ENCODE measurements around the gene TNFSF8.

DNA sequence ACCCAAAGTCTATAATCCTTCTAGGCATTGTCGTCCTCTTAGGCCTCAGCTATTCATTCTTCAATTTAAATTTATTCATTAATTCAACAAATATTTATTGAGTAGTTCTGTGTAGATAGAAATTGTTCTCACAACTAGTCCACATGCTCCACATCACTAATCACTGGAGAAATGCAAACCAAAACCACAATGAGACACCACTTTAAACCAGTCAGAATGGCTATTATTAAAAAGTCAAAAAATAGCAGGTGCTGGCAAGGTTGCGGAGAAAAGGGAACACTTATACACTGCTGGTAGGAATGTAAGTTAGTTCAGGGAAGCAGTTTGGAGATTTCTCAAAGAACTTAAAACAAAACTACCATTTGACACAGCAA is 73.5 kb downstream of the TNFSF8 start:
- TF ChIP-seq, protein P1, sequence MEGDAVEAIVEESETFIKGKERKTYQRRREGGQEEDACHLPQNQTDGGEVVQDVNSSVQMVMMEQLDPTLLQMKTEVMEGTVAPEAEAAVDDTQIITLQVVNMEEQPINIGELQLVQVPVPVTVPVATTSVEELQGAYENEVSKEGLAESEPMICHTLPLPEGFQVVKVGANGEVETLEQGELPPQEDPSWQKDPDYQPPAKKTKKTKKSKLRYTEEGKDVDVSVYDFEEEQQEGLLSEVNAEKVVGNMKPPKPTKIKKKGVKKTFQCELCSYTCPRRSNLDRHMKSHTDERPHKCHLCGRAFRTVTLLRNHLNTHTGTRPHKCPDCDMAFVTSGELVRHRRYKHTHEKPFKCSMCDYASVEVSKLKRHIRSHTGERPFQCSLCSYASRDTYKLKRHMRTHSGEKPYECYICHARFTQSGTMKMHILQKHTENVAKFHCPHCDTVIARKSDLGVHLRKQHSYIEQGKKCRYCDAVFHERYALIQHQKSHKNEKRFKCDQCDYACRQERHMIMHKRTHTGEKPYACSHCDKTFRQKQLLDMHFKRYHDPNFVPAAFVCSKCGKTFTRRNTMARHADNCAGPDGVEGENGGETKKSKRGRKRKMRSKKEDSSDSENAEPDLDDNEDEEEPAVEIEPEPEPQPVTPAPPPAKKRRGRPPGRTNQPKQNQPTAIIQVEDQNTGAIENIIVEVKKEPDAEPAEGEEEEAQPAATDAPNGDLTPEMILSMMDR (conservative IDR thresholded peaks at IDR 0.05) = no peak
- no peak for TF ChIP-seq EZH2 (IDR thresholded peaks at IDR 0.05; ENCODE audit: low read depth)

Measured in PC-9 (cell line).